Measurements from ENCODE around the gene STX1B.

Gene STX1B

GRCh38 chr16:30979170-30980022 lies 31.0 kb downstream of the STX1B start:
- DNase-seq (ENCODE audit: low read depth, low spot score): no peak

DNA sequence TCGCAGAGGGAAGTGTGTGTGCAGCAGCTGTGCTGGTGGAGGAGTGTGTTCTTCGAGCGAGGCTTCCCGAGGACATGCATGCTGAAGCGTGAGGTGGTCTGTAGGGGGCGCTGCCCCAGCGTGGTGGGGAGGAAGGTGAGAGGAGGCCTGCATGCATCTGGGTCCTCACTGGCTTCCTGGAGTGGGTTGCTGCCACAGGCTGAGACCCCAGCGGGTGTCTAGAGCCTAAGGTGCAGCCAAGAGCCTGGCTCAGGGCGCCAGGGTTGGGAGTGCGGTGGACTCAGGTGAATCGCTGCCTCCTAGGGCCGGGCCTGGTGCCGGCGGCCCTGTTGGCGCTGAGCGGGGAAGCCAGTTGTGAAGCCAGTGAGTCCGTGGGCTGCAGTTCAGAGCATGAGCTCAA lies 32.9 kb downstream of the STX1B start:
- no peak for DNase-seq (ENCODE audit: low read depth, low spot score)

DNA sequence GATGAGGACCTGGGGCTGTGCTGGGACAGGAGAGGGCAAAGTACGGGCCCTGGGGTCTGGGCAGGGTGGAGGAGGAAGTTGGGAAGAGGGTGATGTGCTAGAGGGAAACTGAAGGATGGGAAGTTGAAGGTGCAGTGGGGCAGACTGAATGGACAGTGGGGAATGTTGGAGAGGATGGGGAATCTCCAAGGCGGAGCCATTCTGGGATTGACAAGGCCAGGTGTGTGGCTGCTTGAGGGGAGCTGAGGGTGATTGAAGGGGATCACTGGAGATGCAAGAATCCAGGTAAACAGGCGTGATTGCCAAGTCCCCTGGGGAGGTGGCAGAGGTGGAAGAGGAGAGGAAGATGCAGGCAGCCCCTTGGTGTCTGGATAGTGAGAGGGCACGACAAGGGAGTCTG lies 34.0 kb downstream of the STX1B start:
- no peak for DNase-seq (ENCODE audit: low read depth, low spot score)

GRCh38 chr16:30974348-30974747 lies 36.1 kb downstream of the STX1B start:
- no peak for DNase-seq (ENCODE audit: low read depth, low spot score)

GRCh38 chr16:30972872-30973271 lies 37.6 kb downstream of the STX1B start:
- no peak for DNase-seq (ENCODE audit: low read depth, low spot score)

- DNase-seq (ENCODE audit: low read depth, low spot score): no peak
Measured at GRCh38 chr16:30971298-30971697, 39.1 kb downstream of the STX1B start.

DNA sequence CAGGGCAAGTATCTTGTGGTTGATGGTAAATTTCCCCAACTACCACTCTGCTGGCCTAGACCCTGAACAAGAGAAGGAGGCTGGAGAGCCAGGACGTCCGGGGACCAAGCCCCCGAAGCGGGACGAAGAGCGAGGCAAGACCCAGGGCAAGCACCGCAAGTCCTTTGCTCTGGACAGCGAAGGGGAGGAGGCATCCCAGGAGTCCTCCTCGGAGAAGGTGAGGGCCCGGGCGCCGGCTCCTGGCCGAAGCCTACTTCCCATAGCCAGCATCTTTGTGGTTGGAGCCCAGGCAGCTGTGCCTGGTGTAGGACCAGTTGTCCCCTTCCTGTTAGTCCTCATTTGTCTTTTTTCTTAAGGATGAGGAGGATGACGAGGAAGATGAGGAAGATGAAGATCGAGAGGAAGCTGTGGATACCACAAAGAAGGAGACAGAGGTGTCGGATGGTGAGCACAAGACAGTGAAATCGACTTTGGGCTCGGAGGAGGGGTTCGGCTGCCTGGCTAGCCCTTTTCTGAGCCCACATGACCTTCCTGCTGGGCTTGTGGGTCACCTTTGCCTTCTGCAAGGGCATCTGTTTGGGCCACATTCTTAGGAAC lies 41.1 kb downstream of the STX1B start:
- DNase-seq (ENCODE audit: low read depth, low spot score): no peak

GRCh38 chr16:30967795-30968194 lies 42.6 kb downstream of the STX1B start:
- DNase-seq (ENCODE audit: low read depth, low spot score): no peak

DNA sequence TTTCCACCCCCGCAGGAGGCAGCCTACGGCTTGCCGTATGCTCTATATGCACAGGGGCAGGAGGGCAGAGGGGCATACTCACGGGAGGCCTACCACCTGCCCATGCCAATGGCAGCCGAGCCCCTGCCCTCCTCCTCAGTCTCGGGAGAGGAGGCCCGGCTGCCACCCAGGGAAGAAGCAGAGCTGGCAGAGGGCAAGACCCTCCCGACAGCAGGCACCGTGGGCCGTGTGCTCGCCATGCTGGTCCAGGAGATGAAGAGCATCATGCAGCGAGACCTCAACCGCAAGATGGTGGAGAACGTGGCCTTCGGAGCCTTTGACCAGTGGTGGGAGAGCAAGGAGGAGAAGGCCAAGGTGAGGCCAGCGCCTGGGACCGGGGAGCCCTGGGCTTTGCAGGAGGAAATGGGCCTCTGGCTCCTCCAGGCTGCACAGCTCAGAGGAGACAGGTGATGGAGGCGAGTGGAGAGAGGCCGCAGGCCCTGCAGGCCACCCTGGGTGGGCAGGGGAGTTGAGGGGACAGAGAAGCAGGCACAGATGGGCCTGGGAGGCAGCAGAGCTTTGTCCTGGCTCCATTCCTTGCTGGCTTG lies 44.3 kb downstream of the STX1B start:
- DNase-seq (ENCODE audit: low read depth, low spot score): no peak

GRCh38 chr16:30965436-30965835 lies 45.0 kb downstream of the STX1B start:
- no peak for DNase-seq (ENCODE audit: low read depth, low spot score)

- DNase-seq (ENCODE audit: low read depth, low spot score): no peak
Measured at GRCh38 chr16:30964574-30965226, 45.7 kb downstream of the STX1B start.

GRCh38 chr16:30963925-30964511 lies 46.4 kb downstream of the STX1B start:
- DNase-seq (ENCODE audit: low read depth, low spot score): no peak

GRCh38 chr16:30961384-30961783 lies 49.1 kb downstream of the STX1B start:
- DNase-seq (ENCODE audit: low read depth, low spot score): no peak

GRCh38 chr16:30958175-30959079 lies 52.0 kb downstream of the STX1B start:
- DNase-seq (ENCODE audit: low read depth, low spot score): no peak

DNA sequence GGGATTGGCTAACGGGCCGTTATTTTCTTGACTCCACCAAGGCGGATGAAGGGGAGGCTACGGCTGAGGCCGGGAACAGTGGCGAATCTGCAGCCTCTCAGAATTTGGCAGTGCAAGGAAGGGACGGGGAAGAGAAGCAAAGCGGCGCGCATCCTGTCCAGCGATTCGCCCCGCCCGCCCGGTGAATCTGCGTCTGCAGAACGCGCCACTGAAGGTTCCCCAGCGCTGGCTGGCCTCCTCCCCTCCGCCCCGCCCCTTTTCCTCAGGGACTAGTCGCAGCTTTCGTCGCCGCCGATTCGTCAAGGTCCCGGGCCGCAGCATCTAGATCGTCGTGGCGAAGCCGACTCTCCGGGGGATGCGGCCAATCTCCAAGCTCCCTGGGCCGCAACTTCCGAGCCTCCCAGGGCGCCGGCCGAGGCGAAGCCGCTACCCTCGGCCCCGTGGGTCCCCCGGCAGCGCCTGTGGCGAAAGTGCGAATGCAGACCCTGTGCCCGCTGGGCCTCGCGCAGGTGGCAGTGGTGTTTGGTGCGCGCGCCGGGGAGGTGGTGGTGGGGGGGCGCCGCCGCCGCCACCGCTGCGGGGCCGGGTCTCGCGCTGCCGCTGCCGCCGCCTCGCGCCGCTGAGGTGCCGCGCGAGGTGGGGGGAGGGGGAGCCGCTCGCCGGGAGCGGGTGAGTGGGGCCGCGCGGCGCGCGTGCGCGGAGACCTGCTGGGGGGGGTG lies 52.8 kb downstream of the STX1B start, which contains the start of gene SETD1A:
Gene SETD1A (plus strand): TSS at position 299 of the 719 bp plus-strand sequence. CDS start 978 bp downstream, outside the sequence.
- no peak for DNase-seq (ENCODE audit: low read depth, low spot score)

DNA sequence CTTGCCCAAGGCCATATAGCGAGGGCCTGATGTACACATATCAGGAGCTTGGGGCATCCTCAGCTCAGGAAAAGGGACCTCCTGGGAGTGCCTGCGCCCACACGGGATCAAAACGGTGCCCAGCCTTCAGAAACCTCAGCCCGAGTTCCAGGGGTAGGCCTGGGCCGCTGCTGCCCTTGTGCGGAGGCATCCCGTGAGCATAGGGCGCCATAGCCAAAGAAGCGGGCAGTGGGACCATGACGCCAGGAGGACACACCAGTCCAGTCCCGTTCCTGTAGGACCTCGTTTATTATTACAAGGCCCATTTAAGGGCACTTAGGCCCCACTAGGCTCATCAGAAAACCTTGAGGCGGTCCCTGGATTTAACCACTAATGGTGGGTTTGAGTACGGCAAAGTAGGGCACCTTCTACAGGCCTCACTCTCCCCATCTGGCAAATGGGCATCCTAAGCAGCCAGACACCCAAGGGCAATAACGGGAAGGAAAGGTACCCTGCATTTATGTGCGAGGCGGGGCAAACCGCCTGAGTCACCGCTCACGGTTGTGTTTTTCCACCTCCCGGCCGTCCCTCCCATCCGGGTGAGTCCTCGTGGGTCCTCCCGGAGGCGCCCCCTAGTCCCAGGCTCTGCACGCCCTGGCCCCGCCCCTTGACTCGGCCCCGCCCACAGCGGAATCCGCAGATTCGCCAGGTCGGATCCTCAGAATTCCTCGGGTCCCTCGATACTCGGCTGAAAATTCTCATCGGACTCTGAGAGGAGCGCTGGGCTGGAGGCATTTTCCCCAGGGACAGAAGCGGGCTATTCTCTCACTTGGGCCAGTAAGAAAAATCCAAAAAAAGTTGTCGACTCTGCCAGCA lies 53.6 kb downstream of the STX1B start:
- no peak for DNase-seq (ENCODE audit: low read depth, low spot score)

- no peak for DNase-seq (ENCODE audit: low read depth, low spot score)
Measured at GRCh38 chr16:30954993-30955392, 55.4 kb downstream of the STX1B start.

- DNase-seq (ENCODE audit: low read depth, low spot score): no peak
Measured at GRCh38 chr16:30953511-30954124, 56.8 kb downstream of the STX1B start.

GRCh38 chr16:30953111-30953510 lies 57.3 kb downstream of the STX1B start:
- DNase-seq (ENCODE audit: low read depth, low spot score): no peak
